Activated naive CD8-positive, alpha-beta T cell treated with anti-CD3 and anti-CD28 coated beads for 36 hours (primary cell): ENCODE measurements around the gene BCAS4. TPM values are rescaled to one million over a fixed set of nuclear protein-coding genes. Genes with fewer than 3 reads are reported as not detected.
"Not testable (repeated sequence)": the region's sequence is repeated elsewhere in the genome, so short reads cannot be mapped to it uniquely, and the experiment has no call there.

Source experiments
- DNase-seq: peaks from one replicate; pipeline ENCODE4 v3.0.0; 2021
- H3K27ac Mint-ChIP-seq: one replicate; pipeline ENCODE4 v1.8.0; 2022; ENCODE audit warnings: mild to moderate bottlenecking, moderate library complexity, mixed read lengths
- H3K27me3 Mint-ChIP-seq: one replicate; pipeline ENCODE4 v1.8.0; 2022; ENCODE audit warnings: mild to moderate bottlenecking, mixed read lengths
- H3K36me3 Mint-ChIP-seq: one replicate; pipeline ENCODE4 v1.8.0; 2021; ENCODE audit warnings: mild to moderate bottlenecking, mixed read lengths
- H3K4me1 Mint-ChIP-seq: one replicate; pipeline ENCODE4 v1.8.0; 2021; ENCODE audit warnings: mixed read lengths
- H3K4me3 Mint-ChIP-seq: one replicate; pipeline ENCODE4 v1.8.0; 2022; ENCODE audit warnings: mild to moderate bottlenecking, moderate library complexity, mixed read lengths
- H3K9me3 Mint-ChIP-seq: one replicate; pipeline ENCODE4 v1.8.0; 2022; ENCODE audit warnings: mixed read lengths
- total RNA-seq, 2 experiments: library from RNA; stranded (reverse); gene quantifications; one replicate each; pipeline ENCODE4 v1.2.3, GENCODE V29; 2021

The BCAS4 gene
- total RNA-seq, 2 experiments from 2014 or later = 27.1 to 28.9 TPM

DNA sequence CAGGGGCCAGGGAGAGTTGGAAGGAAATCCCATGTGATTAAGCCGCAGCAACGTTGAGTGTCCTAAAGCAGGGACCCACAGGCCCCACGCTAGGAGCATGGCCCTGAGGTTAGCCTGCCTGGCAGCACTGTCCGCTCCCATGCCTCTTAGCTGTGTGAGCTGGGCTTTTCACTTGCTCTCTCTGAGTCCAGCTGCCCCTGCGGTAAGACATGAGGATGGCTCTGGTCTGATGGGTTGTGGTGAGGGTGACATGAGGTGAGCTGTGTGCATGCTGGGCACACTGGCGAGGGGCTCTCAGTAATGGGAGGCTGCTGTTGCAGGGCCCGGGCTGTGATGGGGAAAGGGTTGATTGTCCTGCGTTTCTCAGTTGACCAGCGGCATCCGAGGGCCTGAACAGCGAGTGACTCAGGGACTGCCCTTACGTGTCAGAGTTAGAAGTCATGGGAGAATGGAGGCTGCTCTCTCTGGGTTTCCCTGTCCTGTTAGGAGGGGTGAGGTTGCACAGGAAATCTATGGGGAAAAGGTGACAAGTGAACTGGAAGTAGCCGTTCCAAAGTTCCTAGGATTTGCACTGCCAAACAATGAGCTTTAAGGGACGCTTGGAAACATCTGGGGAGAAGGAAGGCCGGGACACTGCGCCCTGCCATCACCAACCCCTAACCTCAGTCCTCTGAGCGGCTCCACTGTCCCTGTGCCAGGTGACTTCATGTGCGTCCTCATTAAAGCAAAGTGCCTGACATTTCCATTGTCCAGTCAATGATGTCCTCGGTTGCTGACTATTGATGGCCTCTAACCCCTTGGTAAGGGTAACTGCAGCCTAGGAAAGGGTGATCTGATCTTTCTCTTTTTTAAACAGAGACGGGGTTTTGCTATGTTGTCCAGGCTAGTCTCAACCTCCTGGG is 85.0 kb downstream of the BCAS4 start:
- H3K27ac Mint-ChIP-seq = peak overlapping the region; percentile 9
- no peaks in the 10 kb centered on the region for H3K27me3 Mint-ChIP-seq
- DNase-seq = no peak
- H3K4me3 Mint-ChIP-seq = no peak overlapping the region
- peaks cover 2% of the 10 kb centered on the region for H3K9me3 Mint-ChIP-seq
- peaks cover 13% of the 10 kb centered on the region for H3K36me3 Mint-ChIP-seq
- H3K4me1 Mint-ChIP-seq = no peaks in the 10 kb centered on the region

DNA sequence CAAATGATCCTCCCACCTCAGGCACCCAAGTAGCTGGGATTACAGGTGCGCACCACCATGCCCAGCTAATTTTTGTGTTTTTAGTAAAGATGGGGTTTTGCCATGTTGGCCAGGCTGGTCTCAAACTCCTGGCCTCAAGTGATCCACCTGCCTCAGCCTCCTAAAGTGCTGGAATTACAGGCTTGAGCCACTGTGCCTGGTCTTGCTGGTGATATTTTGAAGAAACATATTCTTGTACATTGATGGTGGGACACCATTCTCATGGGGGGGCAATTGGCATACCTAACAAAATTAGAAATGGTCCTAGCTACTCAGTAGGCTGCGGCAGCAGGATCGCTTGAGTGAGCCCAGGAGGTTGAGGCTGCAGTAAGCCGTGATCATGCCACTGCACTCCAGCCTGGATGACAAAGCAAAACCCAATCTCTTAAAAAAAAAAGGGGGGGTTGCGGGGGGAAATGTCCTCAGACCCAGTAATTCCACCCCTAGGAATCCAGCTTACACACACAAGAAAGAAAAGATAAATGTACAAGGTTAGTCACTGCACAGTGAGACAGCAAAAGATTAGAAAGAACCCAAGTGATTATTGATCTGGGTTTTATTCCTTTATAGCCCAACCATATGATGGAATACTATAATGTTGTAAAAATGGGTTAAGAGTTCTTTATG is 87.0 kb downstream of the BCAS4 start:
- H3K27me3 Mint-ChIP-seq, H3K27ac Mint-ChIP-seq, H3K4me1 Mint-ChIP-seq, H3K4me3 Mint-ChIP-seq, DNase-seq, H3K9me3 Mint-ChIP-seq: not testable (repeated sequence)
- H3K36me3 Mint-ChIP-seq = peaks cover 13% of the 10 kb centered on the region

DNA sequence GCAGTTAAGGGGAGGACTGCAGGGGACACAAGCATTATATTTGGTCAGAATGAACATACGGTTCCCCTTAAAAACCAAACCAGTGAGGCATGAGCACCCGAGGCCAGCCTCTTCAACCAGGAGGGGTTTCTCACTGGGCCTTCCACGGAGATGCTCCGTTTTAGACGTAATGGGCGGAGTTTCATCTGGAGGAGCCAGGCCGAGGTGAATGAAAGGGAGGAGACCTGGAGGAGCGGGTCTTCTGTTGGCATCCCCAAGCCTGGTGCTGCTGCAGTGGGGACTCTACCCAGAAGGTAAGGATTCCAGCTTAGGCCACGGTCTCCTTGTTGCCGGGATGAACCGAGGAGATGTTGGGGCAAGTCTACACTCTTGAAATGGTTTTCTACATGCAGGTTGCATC is 89.0 kb downstream of the BCAS4 start:
- Mint-ChIP-seq H3K27ac (no peak overlapping the region), H3K27me3 (no peaks in the 10 kb centered on the region), H3K4me1 (no peaks in the 10 kb centered on the region), H3K4me3 (no peak overlapping the region), H3K9me3 (peaks cover 2% of the 10 kb centered on the region), H3K36me3 (peaks cover 16% of the 10 kb centered on the region)
- DNase-seq = no peak

DNA sequence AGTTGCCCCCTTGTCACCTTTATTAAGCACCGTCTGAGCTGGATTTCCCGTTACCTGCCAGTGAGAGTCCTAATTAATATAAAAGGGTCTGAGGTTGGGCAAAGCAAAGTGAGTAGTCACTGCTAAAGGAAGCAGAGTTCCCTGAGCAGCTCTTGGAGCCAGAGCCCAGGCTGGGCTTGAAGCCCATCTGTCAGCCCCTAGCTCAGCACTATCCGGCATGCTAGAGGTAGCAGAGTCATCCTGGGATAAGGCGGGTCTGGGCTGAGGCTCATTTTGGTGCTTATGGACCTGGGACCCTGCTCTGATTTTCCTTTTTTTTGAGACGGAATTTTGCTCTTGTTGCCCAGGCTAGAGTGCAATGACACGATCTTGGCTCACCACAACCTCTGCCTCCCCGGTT is 90.2 kb downstream of the BCAS4 start:
- H3K36me3 Mint-ChIP-seq = peaks cover 24% of the 10 kb centered on the region
- DNase-seq = no peak
- H3K27ac Mint-ChIP-seq = no peak overlapping the region
- H3K4me1 Mint-ChIP-seq = no peaks in the 10 kb centered on the region
- no peak overlapping the region for H3K4me3 Mint-ChIP-seq
- no peaks in the 10 kb centered on the region for H3K27me3 Mint-ChIP-seq
- peaks cover 2% of the 10 kb centered on the region for H3K9me3 Mint-ChIP-seq

DNA sequence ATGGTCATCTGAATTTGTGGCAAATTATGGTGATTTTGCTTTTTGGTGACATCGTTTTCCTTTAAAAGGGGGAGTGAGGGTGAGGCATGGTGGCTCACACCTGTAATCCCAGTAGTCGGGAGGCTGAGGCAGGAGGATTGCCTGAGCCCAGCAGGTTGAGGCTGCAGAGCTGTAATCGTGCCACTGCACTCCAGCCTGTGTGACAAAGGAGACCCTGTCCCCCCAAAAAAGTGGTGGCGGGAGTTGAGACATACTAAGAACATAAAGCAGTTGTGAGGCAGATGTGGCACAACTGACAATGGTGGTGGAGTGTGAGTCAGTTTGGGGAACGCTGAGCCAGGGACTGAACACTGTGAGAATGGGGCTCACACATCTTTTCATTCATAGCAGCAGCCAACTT is 90.9 kb downstream of the BCAS4 start:
- H3K9me3 Mint-ChIP-seq = peaks cover 2% of the 10 kb centered on the region
- H3K36me3 Mint-ChIP-seq = peaks cover 27% of the 10 kb centered on the region
- DNase-seq = no peak
- peak overlapping the region; percentile 2 for H3K27ac Mint-ChIP-seq
- H3K4me3 Mint-ChIP-seq = no peak overlapping the region
- H3K4me1 Mint-ChIP-seq = no peaks in the 10 kb centered on the region
- H3K27me3 Mint-ChIP-seq = no peaks in the 10 kb centered on the region

DNA sequence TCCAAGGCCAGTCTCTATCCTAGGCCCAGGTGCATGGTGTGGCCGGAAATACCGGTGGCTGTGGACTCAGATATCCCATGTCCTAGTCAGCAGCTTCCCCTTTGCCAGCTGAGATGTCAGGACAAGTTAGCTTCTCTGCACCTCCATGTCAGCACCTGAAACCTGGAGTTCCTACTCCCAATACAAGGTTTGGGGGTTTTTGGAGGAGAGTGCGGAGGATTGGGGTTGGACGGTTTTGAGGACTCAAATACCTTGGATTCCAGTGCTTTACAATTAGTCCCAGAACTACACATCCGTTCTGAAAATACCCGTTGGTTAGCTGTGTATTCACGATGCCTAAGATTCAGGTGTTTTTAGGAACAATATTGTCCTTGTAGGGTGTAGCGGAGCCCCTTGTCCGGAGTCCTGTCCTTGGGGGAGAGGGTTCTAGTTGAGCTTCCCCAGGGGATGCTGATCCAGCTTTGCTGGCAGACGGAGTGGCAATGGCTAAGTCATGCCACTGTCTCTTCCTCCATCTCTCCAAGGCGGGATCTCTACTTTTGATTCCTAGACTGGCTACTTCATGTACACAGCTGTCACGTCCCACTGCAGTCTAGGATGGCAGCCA is 91.4 kb downstream of the BCAS4 start:
- H3K36me3 Mint-ChIP-seq = peaks cover 28% of the 10 kb centered on the region
- no peak for DNase-seq
- H3K4me1 Mint-ChIP-seq = no peaks in the 10 kb centered on the region
- no peak overlapping the region for H3K4me3 Mint-ChIP-seq
- H3K27ac Mint-ChIP-seq = peak overlapping the region; percentile 2
- H3K27me3 Mint-ChIP-seq = no peaks in the 10 kb centered on the region
- peaks cover 2% of the 10 kb centered on the region for H3K9me3 Mint-ChIP-seq

DNA sequence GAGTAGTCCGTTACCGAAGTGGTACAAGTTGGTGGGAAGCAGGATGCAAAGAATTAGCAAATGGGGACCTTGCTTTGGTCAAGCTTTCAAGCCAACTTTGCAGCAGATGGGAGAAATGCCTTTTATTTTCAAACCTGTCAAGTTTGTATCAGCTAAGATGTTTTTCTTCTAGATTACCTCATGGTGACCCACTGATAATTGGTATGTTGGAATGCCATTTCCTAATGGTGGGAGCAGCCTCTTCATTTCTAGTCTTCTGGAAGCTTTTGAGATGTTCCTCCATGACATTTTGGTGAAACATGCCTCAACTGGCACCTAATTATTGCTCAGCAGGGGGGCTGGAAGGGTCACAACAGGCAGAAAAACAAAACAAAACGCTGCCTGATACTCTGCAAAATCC is 92.7 kb downstream of the BCAS4 start:
- Mint-ChIP-seq H3K36me3 (peaks cover 33% of the 10 kb centered on the region), H3K4me1 (peaks cover 6% of the 10 kb centered on the region), H3K27ac (no peak overlapping the region), H3K9me3 (peaks cover 2% of the 10 kb centered on the region), H3K27me3 (no peaks in the 10 kb centered on the region), H3K4me3 (no peak overlapping the region)
- no peak for DNase-seq

DNA sequence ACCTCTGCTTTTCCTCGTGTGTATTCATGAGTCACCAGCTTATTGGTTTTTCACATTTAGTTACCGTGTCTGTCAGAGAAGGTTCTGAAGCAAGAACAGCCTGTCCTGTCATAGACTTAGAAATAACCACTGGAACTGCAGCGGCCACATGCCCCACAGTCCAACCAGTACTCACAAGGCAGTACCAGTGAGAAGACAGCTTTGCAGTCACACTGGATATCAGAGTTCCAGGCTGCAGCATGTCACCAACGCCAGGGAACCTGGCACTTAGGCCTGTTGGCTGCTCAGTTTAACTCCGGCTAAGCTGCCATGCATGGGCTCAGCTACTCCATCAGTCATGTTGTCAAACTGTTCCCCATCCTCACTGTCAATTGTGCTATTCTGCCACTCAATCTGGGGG is 96.3 kb downstream of the BCAS4 start:
- Mint-ChIP-seq H3K9me3 (no peaks in the 10 kb centered on the region), H3K36me3 (peaks cover 47% of the 10 kb centered on the region), H3K4me3 (no peak overlapping the region), H3K27ac (peak overlapping the region; percentile 15), H3K4me1 (peaks cover 22% of the 10 kb centered on the region), H3K27me3 (no peaks in the 10 kb centered on the region)
- DNase-seq = no peak

DNA sequence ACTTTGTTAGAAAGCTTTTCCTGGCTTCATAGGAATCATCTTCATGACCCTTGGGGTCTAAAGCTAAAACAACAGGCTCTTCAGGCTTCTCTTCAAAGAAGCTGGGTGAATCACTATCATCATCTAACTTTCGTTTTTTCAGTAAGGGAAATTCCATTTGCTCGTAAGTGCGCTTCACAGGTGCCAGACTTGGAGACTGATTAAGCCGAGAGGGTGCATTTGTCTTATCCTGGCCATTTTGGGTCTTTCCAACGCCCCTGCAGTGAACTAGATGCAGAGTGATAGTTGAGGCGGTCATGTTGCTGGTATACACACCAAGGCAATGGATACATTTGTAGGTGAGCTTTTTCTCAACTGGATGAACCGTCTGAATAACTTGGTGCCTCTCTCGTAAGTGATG is 97.5 kb downstream of the BCAS4 start:
- Mint-ChIP-seq H3K36me3 (peaks cover 51% of the 10 kb centered on the region), H3K9me3 (no peaks in the 10 kb centered on the region), H3K27me3 (no peaks in the 10 kb centered on the region), H3K27ac (peak overlapping the region; percentile 54), H3K4me3 (no peak overlapping the region), H3K4me1 (peaks cover 22% of the 10 kb centered on the region)
- DNase-seq = no peak

DNA sequence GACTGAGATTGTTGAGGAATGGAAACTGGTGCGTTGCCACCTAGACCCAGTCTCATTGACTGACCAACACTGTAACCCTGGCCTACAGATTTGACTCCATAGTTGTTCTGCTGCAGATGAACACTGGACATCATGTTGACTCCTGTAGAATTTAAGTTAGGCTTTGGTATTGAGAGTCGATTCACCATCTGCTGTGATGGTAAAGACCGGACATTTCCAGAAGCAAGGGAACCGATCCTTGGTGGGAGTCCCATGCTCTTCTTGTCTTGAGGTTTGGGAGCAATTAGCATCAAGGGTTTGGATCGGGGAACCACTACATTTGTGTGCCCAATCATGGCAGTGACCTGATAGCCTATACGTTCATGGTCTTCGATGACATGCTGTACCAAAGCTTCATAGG is 98.8 kb downstream of the BCAS4 start:
- H3K27ac Mint-ChIP-seq = peak overlapping the region; percentile 40
- peaks cover 22% of the 10 kb centered on the region for H3K4me1 Mint-ChIP-seq
- H3K4me3 Mint-ChIP-seq = no peak overlapping the region

DNA sequence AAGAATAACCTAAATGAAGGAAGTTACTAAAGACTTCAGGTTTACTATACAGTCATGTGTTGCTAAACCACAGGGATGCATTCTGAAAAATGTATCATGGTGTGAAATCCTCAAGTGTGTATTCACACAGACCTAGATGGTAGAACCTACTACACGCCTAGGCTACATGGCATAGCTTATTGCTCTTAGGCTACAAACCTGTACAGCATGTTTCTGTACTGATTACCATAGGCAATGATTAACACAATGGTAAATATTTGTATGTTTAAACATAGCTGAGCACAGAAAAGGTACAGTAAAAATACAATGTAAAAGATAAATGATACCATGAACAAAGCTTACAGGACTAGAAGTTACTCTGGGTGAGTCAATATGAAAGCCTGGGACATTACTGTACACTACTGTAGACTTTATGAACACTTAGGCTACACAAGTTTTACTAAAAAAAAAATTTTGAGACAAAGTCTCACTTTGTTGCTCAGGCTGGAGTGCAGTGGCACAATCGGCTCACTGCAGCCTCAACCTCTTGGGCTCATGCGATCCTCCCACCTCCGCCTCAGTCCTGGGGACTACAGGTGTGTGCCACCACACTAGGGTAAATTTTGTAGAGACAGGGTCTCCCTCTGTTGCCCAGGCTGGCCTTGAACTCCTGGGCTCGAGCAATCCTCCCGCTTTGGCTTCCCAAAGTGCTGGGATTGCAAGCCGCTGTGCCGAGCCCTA is 100.4 kb downstream of the BCAS4 start:
- H3K36me3 Mint-ChIP-seq = peaks cover 52% of the 10 kb centered on the region
- no peak for DNase-seq
- H3K4me1 Mint-ChIP-seq = peaks cover 22% of the 10 kb centered on the region

More for the DNA sequence above, 98.8 kb downstream of the BCAS4 start:
- DNase-seq = no peak
- Mint-ChIP-seq H3K9me3 (no peaks in the 10 kb centered on the region), H3K36me3 (peaks cover 58% of the 10 kb centered on the region), H3K27me3 (no peaks in the 10 kb centered on the region)

DNA sequence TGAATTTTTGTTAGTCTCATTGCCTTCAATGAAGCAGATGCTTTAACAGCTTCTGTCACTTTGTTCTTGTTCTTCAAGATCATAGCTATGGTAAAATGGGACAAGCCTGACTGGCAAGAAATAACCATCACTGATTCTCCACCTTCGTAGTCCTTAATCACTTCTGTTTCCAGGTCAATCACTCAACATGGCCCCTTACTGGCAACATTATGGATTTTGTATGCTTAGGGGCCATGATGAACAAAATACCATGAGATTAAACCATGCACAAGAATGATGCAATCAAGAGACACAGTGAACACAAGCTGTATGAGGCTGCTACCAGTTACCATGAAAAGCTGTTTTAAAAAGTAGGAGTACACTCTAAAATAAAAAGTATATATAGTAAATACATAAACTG is 103.6 kb downstream of the BCAS4 start:
- Mint-ChIP-seq H3K4me3 (no peak overlapping the region), H3K9me3 (no peaks in the 10 kb centered on the region), H3K4me1 (peaks cover 19% of the 10 kb centered on the region), H3K36me3 (peaks cover 40% of the 10 kb centered on the region), H3K27ac (peak overlapping the region; percentile 80), H3K27me3 (no peaks in the 10 kb centered on the region)
- no peak for DNase-seq

More for the DNA sequence above, 100.4 kb downstream of the BCAS4 start:
- H3K9me3 Mint-ChIP-seq = no peaks in the 10 kb centered on the region
- H3K27ac Mint-ChIP-seq = no peak overlapping the region
- no peaks in the 10 kb centered on the region for H3K27me3 Mint-ChIP-seq
- no peak overlapping the region for H3K4me3 Mint-ChIP-seq

DNA sequence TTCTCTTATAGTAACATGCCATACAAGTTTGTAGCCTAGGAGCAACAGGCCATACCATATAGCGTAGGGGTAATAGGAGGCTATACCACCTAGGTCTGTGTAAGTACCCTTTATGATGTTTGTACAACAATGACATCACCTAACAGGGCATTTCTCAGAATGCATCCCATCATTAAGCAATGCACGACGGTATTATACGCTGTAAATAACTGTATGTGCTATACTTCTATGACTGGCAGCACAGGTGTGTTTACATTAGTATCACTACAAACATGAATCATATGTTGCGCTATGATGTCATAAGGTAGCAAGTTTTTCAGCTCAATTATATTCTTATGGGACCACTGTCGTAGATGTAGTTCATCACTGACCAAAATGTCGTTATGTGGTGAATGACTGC is 105.4 kb downstream of the BCAS4 start:
- no peaks in the 10 kb centered on the region for H3K27me3 Mint-ChIP-seq
- H3K4me3 Mint-ChIP-seq = no peak overlapping the region
- no peaks in the 10 kb centered on the region for H3K9me3 Mint-ChIP-seq
- H3K4me1 Mint-ChIP-seq = peaks cover 23% of the 10 kb centered on the region
- H3K27ac Mint-ChIP-seq = no peak overlapping the region
- DNase-seq = no peak
- peaks cover 29% of the 10 kb centered on the region for H3K36me3 Mint-ChIP-seq

DNA sequence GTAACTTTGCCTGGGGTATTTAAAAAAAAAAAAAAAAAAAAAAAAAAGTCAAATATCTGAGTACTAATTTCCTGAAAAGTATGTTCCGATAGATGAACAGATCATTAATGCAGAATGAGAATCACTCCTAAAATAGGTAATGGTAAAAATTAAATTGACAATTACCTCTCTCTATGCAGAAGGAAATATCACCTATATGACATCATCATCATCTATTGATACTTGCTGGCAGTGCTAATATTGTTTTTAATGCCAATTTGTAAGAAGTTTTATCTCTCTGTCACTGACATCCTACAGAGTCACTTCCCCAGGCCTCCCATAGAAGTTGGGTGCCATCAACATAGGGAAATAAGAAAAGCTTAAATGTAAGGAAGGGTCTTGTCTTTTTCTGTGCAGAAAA is 106.4 kb downstream of the BCAS4 start:
- Mint-ChIP-seq H3K9me3 (no peaks in the 10 kb centered on the region), H3K27ac (peak overlapping the region; percentile 54), H3K36me3 (peaks cover 33% of the 10 kb centered on the region)

More for the DNA sequence above, 106.4 kb downstream of the BCAS4 start:
- no peaks in the 10 kb centered on the region for H3K27me3 Mint-ChIP-seq
- H3K4me3 Mint-ChIP-seq = no peak overlapping the region
- DNase-seq = no peak
- H3K4me1 Mint-ChIP-seq = peaks cover 31% of the 10 kb centered on the region
